Subcutaneous adipose tissue (tissue), 4 donors: ENCODE data around the gene SLC23A3. TPM values are rescaled to one million over a fixed set of nuclear protein-coding genes. Genes with fewer than 3 reads are reported as not detected.

Source experiments
- total RNA-seq, 4 donors: library from RNA; depleted of rRNA; stranded (reverse); fragments of >200 nt; gene quantifications; one replicate each; pipeline ENCODE4 v1.1.0, GENCODE V29; 2016
- TF ChIP-seq, protein P1 (sequence below): fragments of 450-650 bp; IDR thresholded peaks from one replicate; pipeline ENCODE4 v1.5.1; 2016; ENCODE audit warnings: low read depth, mild to moderate bottlenecking, control low read depth, antibody characterized with exemption, moderate library complexity

SLC23A3 gene
- total RNA-seq, 4 donors from 2014 or later, result 0.38 to 0.82 (median 0.67) TPM

DNA sequence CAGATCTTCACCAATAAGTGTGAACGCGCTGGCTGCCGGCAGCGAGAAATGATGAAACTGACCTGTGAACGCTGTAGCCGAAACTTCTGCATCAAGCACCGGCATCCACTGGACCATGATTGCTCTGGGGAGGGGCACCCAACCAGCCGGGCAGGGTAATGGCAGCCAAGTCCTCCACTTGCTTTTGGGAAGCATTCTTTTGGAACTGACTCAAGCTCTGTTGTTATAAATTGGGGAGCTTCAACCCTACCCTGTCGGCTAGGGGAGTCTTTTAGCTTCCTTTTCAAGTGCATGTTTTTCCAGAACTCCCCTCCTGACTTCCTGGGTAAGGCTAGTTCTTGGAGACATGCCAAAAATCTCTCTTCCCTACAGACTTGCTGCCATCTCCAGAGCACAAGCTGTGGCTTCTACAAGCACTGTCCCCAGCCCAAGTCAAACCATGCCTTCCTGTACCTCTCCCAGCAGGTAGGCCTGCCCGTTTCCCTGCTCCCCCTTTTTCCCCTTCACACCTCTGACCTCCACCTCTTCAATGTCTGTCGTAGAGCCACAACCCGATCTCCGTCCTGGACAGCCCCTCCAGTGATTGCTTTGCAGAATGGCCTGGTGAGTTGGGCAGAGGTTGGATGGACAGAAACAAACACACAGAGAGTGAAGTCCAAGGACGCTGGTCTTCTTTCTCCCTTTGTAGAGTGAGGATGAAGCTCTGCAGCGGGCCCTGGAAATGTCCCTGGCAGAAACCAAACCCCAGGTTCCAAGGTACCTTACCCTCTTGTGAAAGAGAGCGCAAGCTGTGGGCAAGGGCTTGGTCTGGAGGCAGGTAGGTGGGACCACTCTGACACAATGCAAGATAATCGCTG is 38.3 kb upstream of the SLC23A3 start:
- TF ChIP-seq, protein P1, sequence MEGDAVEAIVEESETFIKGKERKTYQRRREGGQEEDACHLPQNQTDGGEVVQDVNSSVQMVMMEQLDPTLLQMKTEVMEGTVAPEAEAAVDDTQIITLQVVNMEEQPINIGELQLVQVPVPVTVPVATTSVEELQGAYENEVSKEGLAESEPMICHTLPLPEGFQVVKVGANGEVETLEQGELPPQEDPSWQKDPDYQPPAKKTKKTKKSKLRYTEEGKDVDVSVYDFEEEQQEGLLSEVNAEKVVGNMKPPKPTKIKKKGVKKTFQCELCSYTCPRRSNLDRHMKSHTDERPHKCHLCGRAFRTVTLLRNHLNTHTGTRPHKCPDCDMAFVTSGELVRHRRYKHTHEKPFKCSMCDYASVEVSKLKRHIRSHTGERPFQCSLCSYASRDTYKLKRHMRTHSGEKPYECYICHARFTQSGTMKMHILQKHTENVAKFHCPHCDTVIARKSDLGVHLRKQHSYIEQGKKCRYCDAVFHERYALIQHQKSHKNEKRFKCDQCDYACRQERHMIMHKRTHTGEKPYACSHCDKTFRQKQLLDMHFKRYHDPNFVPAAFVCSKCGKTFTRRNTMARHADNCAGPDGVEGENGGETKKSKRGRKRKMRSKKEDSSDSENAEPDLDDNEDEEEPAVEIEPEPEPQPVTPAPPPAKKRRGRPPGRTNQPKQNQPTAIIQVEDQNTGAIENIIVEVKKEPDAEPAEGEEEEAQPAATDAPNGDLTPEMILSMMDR, result no peak

DNA sequence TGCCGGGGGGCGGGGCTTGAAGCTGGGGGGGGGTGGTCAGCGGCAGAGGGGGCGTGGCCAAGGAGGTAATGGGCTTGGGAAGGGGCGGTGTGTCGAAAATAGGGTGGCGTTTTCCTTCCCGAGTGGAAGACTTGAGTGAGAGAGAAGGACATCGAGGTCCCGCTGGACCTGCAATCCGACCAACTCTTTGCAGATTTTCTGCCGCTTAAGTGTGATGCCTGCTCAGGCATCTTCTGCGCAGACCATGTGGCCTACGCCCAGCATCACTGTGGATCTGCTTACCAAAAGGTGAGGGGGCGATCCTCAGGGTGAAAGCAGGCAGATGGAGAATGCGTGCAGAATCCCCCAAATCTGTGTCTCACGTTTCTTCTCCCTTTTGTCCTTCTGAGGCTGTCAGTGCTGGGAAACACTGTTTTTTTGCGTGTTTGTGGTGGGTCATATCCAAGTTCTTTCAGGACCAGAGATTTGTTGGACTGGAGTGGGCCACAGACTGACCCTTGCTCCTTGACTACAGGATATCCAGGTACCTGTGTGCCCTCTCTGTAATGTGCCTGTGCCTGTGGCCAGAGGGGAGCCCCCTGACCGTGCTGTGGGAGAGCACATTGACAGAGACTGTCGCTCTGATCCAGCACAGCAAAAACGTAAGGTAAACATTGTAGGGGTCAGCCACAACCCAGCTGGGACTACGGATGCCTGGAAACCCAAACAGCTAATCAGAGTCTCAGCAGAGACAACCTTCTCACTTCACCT is 37.5 kb upstream of the SLC23A3 start:
- TF ChIP-seq, protein P1, result no peak

DNA sequence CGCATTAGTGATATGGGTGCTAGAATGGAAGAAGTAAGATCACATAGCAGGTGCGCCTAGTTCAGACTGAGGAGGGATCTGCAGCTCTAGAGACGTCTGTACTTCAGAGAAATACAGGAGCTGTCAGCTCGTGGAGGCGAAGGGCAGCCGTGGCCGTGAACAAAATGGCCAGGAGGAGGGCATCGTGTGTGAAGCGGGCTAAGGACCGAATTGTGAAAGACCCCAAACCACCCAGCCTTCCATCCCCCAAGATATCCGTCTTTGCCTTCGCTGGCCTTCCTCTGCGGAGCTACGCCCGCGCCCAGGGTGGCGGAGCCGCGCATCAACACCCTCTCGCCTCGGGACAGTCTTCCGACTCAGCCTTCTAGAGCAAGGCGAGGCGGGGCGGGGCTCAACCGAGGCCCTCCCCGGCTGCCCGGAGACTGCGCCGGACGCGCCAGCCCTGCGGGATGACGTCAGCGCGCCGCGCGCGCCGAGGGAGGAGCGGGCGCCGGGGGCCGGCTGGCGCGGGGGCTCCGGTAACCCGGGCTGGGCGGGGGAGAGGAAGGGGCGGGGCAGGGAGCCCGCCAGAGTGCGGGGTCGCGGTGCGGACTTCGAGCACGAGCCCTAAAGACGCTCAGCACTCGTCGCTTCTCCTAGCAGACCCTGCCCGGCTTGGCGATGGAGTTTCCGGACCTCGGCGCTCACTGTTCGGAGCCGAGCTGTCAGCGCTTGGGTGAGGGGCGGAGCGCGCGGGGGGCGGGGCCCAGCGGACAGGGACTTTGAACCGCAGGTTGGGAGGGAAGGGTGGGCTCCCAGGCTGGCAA is 36.7 kb upstream of the SLC23A3 start, which contains the start of gene ZFAND2B:
TSS of gene ZFAND2B (plus strand) at position 455 of the 806 bp plus-strand sequence. CDS start at position 661, 206 bp downstream.
- TF ChIP-seq, protein P1, result no peak

DNA sequence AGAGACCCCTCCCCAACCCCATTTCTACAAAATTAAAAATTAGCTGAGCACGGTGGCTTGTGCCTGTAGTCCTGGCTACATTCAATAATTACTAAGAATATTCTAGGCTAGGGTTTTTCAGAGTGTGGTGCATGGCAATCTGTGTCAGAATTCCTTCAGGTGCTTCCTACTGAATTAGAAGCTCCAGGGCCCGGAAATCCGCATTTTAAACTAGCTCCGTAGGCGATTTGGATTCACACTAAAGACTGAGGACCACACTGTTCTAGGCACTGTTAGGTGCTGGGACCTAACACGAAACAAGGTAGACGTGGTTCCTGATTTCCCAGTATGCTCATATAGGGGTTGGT is 36.1 kb upstream of the SLC23A3 start:
- TF ChIP-seq, protein P1, result no peak

DNA sequence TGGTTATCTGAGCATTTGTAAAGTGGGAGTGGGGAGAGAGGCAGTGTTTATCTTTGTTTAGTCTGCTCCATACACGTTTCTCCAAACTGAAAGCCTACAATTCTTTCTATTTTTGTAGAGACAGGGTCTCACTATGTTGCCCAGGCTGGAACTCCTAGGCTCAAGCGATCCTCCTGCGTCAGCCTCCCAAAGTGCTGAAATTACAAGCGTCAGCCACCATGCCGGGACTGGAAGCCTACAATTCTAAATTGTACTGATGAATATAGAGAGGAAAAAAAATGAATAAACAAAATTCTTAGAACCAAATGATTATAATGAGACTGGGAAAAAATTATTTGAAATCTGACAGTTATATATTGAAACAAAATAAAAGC is 35.3 kb upstream of the SLC23A3 start:
- TF ChIP-seq, protein P1, result no peak

DNA sequence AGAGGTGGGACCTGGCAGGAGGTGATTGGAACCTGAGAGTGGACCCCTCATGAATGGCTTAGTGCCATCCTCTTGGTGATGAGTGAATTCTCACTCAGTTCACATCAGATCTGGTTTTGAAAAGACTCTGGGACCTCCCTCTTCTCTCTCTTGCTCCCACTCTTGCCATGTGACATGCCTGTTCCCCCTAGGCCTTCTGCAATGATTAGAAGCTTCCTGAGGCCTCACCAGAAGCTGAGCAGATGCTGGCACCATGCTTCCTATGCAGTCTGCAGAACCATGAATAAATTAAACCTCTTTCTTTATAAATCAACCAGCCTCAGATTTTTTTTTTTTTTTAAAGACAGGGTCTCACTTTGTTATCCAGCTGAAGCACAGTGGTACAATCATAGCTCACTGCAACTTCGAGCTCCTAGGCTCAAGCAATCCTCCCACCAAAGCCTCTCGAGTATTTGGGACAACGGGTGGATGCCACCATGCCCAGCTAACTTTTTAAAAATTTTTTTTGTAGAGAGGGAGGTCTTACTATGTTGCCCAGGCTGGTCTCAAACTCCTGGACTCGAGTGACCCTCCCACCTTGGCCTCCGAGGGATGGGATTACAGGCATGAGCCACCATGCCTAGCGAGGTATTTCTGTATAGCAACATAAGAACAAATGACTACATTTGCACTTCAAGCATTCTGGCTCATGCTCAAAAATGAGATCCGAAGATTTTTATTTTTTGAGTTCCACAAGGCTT is 34.8 kb upstream of the SLC23A3 start:
- TF ChIP-seq, protein P1, result no peak
